ENCODE measurements around the gene ETV5.

DNA sequence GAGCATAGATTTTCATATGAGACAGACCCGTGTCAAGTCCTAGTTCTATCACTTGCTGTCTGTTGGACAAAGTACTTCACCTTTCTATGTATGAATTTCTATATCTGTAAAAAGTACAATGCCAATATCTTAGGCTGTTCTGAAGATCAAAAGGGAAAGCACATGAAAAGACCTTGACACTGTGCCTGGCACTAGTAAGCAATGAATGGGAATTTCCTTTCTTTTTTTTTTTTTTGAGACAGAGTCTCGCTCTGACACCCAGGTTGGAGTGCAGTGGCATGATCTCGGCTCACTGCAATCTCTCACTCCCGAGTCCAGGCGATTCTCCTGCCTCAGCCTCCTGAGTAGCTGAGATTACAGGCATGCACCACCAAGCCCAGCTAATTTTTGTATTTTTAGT, 35.4 kb upstream of the ETV5 start:
- TF ChIP-seq POLR2A (IDR thresholded peaks at IDR 0.05) (no peak), CTCF (IDR thresholded peaks at IDR 0.05) (no peak)

Data from esophagus squamous epithelium (tissue), 4 donors.